Panc1 (cell line): ENCODE data around the gene RRP12. TPM values are rescaled to one million over a fixed set of nuclear protein-coding genes. Genes with fewer than 3 reads are reported as not detected.

Source experiments
- ATAC-seq: fragments of 200-7000 bp; cut with Tn5 transposase; 2 replicates; pipeline ENCODE4 v1.9.1; 2020; ENCODE audit warnings: mild to moderate bottlenecking, moderate library complexity
- BruUV-seq: library from RNA; stranded (reverse); fragments of 400-500 nt; replicated peaks from 2 replicates; lab custom pipeline; 2021; lab: Mats Ljungman, UMichigan
- CTCF ChIA-PET: fragments of 300-600 bp; sonication (Branson Sonifier 250); formaldehyde crosslinking; loops from one replicate; lab custom pipeline; 2022; ENCODE audit warnings: antibody characterized with exemption; lab: Charles Lee
- POLR2A ChIA-PET: fragments of 300-600 bp; sonication (Branson Sonifier 250); formaldehyde crosslinking; loops from one replicate; lab custom pipeline; 2022; ENCODE audit warnings: antibody characterized with exemption; lab: Charles Lee
- DNase-seq: peaks from one replicate; pipeline ENCODE4 v3.0.0-alpha.2; 2010; ENCODE audit warnings: low read depth, low spot score
- H3K27ac ChIP-seq: 2 replicates; pipeline ENCODE4 v1.5.1; 2011; ENCODE audit warnings: mild to moderate bottlenecking, low read length, inconsistent platforms
- H3K27me3 ChIP-seq: fragments of 200-500 bp; sonication (Bioruptor generic); 2 replicates; pipeline ENCODE4 v1.6.0; 2014; ENCODE audit warnings: low read length, inconsistent platforms; ENCODE audit not compliant: control insufficient read depth, insufficient read depth
- H3K36me3 ChIP-seq: fragments of 200-500 bp; sonication (Bioruptor generic); 2 replicates; pipeline ENCODE4 v1.5.1; 2014; ENCODE audit warnings: inconsistent platforms, mild to moderate bottlenecking, low read length, moderate library complexity; ENCODE audit not compliant: control insufficient read depth, insufficient read depth
- H3K4me1 ChIP-seq: 2 replicates; pipeline ENCODE4 v1.5.1; 2011; ENCODE audit warnings: inconsistent platforms, mild to moderate bottlenecking, low read length, moderate library complexity; ENCODE audit not compliant: control insufficient read depth, insufficient read depth
- H3K4me3 ChIP-seq, 2 experiments: 2 replicates each; pipeline ENCODE4 v1.5.1; 2011 to 2012; ENCODE audit warnings: low read depth in 2 of 2, low read length in 2 of 2, mild to moderate bottlenecking in 2 of 2, inconsistent platforms in 1 of 2, moderate library complexity in 1 of 2
- H3K9me3 ChIP-seq: fragments of 200-500 bp; sonication (Bioruptor generic); 2 replicates; pipeline ENCODE4 v1.5.1; 2014; ENCODE audit warnings: low read depth, mild to moderate bottlenecking, inconsistent platforms, low read length, moderate library complexity; ENCODE audit not compliant: control insufficient read depth, insufficient read depth
- CTCF ChIP-seq: fragments of 450-650 bp; IDR thresholded peaks from 2 replicates; pipeline ENCODE4 v1.5.1; 2017; ENCODE audit warnings: mild to moderate bottlenecking
- POLR2AphosphoS5 ChIP-seq: IDR thresholded peaks from 2 replicates; pipeline ENCODE4 v1.6.1; 2012; ENCODE audit warnings: mild to moderate bottlenecking, low read depth, low read length, moderate library complexity
- SIN3A ChIP-seq: IDR thresholded peaks from 2 replicates; pipeline ENCODE4 v1.6.1; 2012; ENCODE audit warnings: low read depth, mild to moderate bottlenecking, low read length, moderate library complexity, borderline replicate concordance; ENCODE audit not compliant: insufficient read depth
- TCF7L2 ChIP-seq: IDR thresholded peaks from 2 replicates; pipeline ENCODE4 v1.6.1; 2011; ENCODE audit warnings: mild to moderate bottlenecking, low read depth, low read length, inconsistent platforms
- in situ Hi-C: cut with HindIII; loops from 2 replicates; pipeline ENCODE4 v1.10.0; 2016; ENCODE audit warnings: low sequenced_read_pairs, low pct_unique_long_range_greater_than_20kb
- intact Hi-C: fragments of 100-400 bp; cut with micrococcal nuclease; formaldehyde crosslinking; loops from one replicate; pipeline ENCODE4 v1.10.0; 2022; ENCODE audit not compliant: unreplicated experiment
- total RNA-seq: library from RNA; stranded (reverse); gene quantifications from one replicate; pipeline ENCODE4 v1.2.1, GENCODE V29; 2021; ENCODE audit not compliant: unreplicated experiment
- TF ChIP-seq, protein P1 (sequence below), 2 experiments: IDR thresholded peaks; 2 replicates each; pipeline ENCODE4 v1.6.1; 2011 to 2012; ENCODE audit warnings: low read depth in 2 of 2, control low read depth in 1 of 2, low read length in 1 of 2, mild to moderate bottlenecking in 1 of 2, moderate library complexity in 1 of 2; ENCODE audit not compliant: insufficient read depth in 1 of 2

The RRP12 gene
- total RNA-seq, 1 experiment from 2014 or later: 94.9 TPM

DNA sequence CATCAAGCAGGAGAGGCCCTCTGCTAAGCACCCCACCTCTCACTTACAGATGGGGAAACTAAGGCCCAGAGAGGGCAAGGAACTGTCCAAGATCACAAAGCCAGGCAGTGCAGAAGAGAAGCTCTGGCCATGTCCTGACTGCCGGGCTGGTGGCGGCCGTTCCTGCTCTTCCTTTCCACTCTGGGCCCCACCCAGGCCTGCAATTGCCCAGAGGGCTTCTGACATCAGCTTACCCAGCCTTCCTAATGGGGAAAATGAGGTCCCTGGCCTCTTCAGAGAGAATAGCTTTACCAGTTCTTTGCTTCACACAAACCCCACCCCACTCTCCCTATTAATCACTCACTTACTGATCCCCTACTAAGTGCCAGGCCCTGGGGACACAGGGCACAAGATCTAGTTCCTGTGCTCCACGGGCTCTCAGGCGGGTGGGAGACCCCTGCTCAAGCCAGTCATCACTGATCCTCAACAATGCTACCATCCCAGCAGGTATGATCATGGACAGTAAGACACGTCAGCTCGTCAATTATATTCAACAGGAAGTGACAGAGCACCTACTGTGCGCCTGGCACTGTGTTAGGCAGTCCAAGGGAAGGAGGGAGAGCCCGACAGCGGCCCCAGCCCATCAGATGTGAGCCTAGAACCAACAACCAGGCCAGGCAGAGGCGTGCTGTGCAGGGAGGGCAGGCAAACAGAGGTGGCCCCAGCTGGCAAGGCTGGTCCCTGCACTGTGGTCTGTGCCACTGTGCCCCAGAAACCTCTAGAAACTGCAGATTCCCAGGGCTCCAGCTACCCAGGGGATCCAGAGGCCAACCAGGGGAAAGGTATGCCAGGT is 40.2 kb downstream of the RRP12 start:
- POLR2A ChIA-PET: no interaction called here

GRCh38 chr10:97358781-97359180 is 42.4 kb downstream of the RRP12 start:
- H3K4me3 ChIP-seq: no peak overlapping the region
- BruUV-seq: no TSS peak
- CTCF ChIA-PET: interaction anchor here (0.6 kb wide), 1 partner anchor 15 kb away, joined by 3 read pairs; no protein-coding TSS in a partner anchor
- H3K36me3 ChIP-seq: peaks cover 9% of the 10 kb centered on the region
- TF ChIP-seq, protein P1, sequence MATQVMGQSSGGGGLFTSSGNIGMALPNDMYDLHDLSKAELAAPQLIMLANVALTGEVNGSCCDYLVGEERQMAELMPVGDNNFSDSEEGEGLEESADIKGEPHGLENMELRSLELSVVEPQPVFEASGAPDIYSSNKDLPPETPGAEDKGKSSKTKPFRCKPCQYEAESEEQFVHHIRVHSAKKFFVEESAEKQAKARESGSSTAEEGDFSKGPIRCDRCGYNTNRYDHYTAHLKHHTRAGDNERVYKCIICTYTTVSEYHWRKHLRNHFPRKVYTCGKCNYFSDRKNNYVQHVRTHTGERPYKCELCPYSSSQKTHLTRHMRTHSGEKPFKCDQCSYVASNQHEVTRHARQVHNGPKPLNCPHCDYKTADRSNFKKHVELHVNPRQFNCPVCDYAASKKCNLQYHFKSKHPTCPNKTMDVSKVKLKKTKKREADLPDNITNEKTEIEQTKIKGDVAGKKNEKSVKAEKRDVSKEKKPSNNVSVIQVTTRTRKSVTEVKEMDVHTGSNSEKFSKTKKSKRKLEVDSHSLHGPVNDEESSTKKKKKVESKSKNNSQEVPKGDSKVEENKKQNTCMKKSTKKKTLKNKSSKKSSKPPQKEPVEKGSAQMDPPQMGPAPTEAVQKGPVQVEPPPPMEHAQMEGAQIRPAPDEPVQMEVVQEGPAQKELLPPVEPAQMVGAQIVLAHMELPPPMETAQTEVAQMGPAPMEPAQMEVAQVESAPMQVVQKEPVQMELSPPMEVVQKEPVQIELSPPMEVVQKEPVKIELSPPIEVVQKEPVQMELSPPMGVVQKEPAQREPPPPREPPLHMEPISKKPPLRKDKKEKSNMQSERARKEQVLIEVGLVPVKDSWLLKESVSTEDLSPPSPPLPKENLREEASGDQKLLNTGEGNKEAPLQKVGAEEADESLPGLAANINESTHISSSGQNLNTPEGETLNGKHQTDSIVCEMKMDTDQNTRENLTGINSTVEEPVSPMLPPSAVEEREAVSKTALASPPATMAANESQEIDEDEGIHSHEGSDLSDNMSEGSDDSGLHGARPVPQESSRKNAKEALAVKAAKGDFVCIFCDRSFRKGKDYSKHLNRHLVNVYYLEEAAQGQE (IDR thresholded peaks at IDR 0.05; ENCODE audit: insufficient read depth in 1 of 2, low read depth in 2 of 2, low read length in 1 of 2): no peak
- no peak for TF ChIP-seq POLR2AphosphoS5
- no peak for TF ChIP-seq CTCF
- no peak for TF ChIP-seq TCF7L2
- no peak for TF ChIP-seq SIN3A
- no peak overlapping the region for H3K27ac ChIP-seq
- POLR2A ChIA-PET: no interaction called here
- no peak for ATAC-seq
- no peaks in the 10 kb centered on the region for H3K27me3 ChIP-seq
- H3K9me3 ChIP-seq: no peaks in the 10 kb centered on the region
- in situ Hi-C loops: no loop called here
- no peaks in the 10 kb centered on the region for H3K4me1 ChIP-seq
- intact Hi-C loops: no loop called here
- no peak for DNase-seq

More for the DNA sequence above, 40.2 kb downstream of the RRP12 start:
- intact Hi-C loops: no loop called here
- DNase-seq (no peak), ATAC-seq (no peak)
- peaks cover 16% of the 10 kb centered on the region for H3K36me3 ChIP-seq
- no peak overlapping the region for H3K4me3 ChIP-seq
- no TSS peak for BruUV-seq
- CTCF ChIA-PET: no interaction called here
- H3K4me1 ChIP-seq: no peaks in the 10 kb centered on the region
- H3K27ac ChIP-seq: no peak overlapping the region
- no peaks in the 10 kb centered on the region for H3K27me3 ChIP-seq
- H3K9me3 ChIP-seq: no peaks in the 10 kb centered on the region
- TF ChIP-seq POLR2AphosphoS5 (no peak), SIN3A (no peak), CTCF (no peak), TCF7L2 (no peak)
- TF ChIP-seq, protein P1 (IDR thresholded peaks at IDR 0.05; ENCODE audit: insufficient read depth in 1 of 2, low read depth in 2 of 2, low read length in 1 of 2): no peak
- in situ Hi-C loops: no loop called here
